HepG2 (cell line): ENCODE measurements around the gene CNGA1. TPM values are rescaled to one million over a fixed set of nuclear protein-coding genes. Genes with fewer than 3 reads are reported as not detected.

Experiments
- ATAC-seq: fragments of 200-7000 bp; cut with Tn5 transposase; 3 replicates; pipeline ENCODE4 v1.9.1; 2020; ENCODE audit warnings: mild to moderate bottlenecking, moderate library complexity
- BruUV-seq: library from RNA; stranded (reverse); fragments of 400-500 nt; replicated peaks from 2 replicates; lab custom pipeline; 2021; lab: Mats Ljungman, UMichigan
- CTCF ChIA-PET: fragments of 300-600 bp; formaldehyde crosslinking; extraction: SDS; loops from one replicate; lab custom pipeline; 2021; ENCODE audit warnings: low total read pairs, inconsistent platforms, low intra/inter-chr PET ratio; lab: Yijun Ruan, JAX
- POLR2A ChIA-PET: fragments of 350-600 bp; sonication (Branson Sonifier 250); formaldehyde crosslinking; loops from one replicate; lab custom pipeline; 2020; ENCODE audit warnings: antibody characterized with exemption, inconsistent platforms; lab: Yijun Ruan, JAX
- DNase-seq: peaks from one replicate; pipeline ENCODE4 v3.0.0-alpha.2; 2015; ENCODE audit warnings: low spot score
- FAIRE-seq: peaks from 3 replicates; lab custom pipeline; 2011; peaks lifted over from hg19 to GRCh38; lab: Jason Lieb, UNC
- H2AFZ ChIP-seq: one replicate; pipeline ENCODE4 v1.6.1; 2011; ENCODE audit warnings: low read length, inconsistent platforms
- H3K27ac ChIP-seq: fragments of 300-600 bp; 3 replicates; pipeline ENCODE4 v1.8.0; 2011; ENCODE audit warnings: mixed run types, mild to moderate bottlenecking, mixed read lengths, low read length, inconsistent platforms; ENCODE audit not compliant: insufficient read depth; ENCODE audit errors: extremely low read length
- H3K27me3 ChIP-seq, 2 experiments: fragments of 200-600 bp in 1 of 2; 2 replicates in 1 of 2; 3 replicates in 1 of 2; pipeline versions ENCODE4 v1.6.0 to v1.8.0; 2011; ENCODE audit warnings: low read length in 2 of 2, mild to moderate bottlenecking in 2 of 2, moderate library complexity in 2 of 2, inconsistent platforms in 1 of 2; ENCODE audit not compliant: insufficient read depth in 2 of 2, control insufficient read depth in 1 of 2
- H3K36me3 ChIP-seq, 2 experiments: fragments of 200-600 bp in 1 of 2; replicated peaks in 1 of 2; 2 replicates in 1 of 2; 3 replicates in 1 of 2; pipeline versions ENCODE4 v1.5.1 to v1.8.0; 2011; ENCODE audit warnings: low read length in 2 of 2, inconsistent platforms in 1 of 2; ENCODE audit not compliant: insufficient read depth in 2 of 2, control insufficient read depth in 1 of 2
- H3K4me1 ChIP-seq: 2 replicates; pipeline ENCODE4 v1.5.1; 2012; ENCODE audit warnings: low read length, inconsistent platforms; ENCODE audit not compliant: insufficient read depth
- H3K4me2 ChIP-seq: 2 replicates; pipeline ENCODE4 v1.6.0; 2011; ENCODE audit warnings: low read depth, low read length, inconsistent platforms
- H3K4me3 ChIP-seq, 3 experiments: fragments of 200-600 bp in 1 of 3; sonication (generic), shearing (Covaris generic) in 1 of 3; replicated peaks in 1 of 3; 2 replicates each; pipeline ENCODE4 v1.5.1; 2011 to 2016; ENCODE audit warnings: low read length in 3 of 3, inconsistent platforms in 2 of 3, low read depth in 2 of 3, mild to moderate bottlenecking in 2 of 3, control low read depth in 1 of 3, mixed read lengths in 1 of 3; ENCODE audit not compliant: insufficient read depth in 1 of 3
- H3K79me2 ChIP-seq: one replicate; pipeline ENCODE4 v1.6.1; 2011; ENCODE audit warnings: low read length, inconsistent platforms; ENCODE audit not compliant: insufficient read depth
- H3K9ac ChIP-seq: 2 replicates; pipeline ENCODE4 v1.6.0; 2011; ENCODE audit warnings: mild to moderate bottlenecking, low read depth, low read length, inconsistent platforms; ENCODE audit not compliant: insufficient read depth
- H3K9me3 ChIP-seq: 2 replicates; pipeline ENCODE4 v1.5.1; 2012; ENCODE audit warnings: mild to moderate bottlenecking, low read length
- H4K20me1 ChIP-seq: 2 replicates; pipeline ENCODE4 v1.6.0; 2011; ENCODE audit warnings: inconsistent platforms, mild to moderate bottlenecking, low read length, moderate library complexity; ENCODE audit not compliant: insufficient read depth
- BRD4 ChIP-seq: sonication (generic); formaldehyde crosslinking; IDR thresholded peaks from 2 replicates; pipeline ENCODE4 v1.4.0; 2020; ENCODE audit warnings: missing genetic modification reagents
- CTCF ChIP-seq: sonication (generic); formaldehyde crosslinking; IDR thresholded peaks from 2 replicates; pipeline ENCODE4 v1.5.0; 2020; ENCODE audit warnings: mild to moderate bottlenecking, missing genetic modification reagents, moderate library complexity
- HNF4A ChIP-seq: sonication (generic); formaldehyde crosslinking; IDR thresholded peaks from 2 replicates; pipeline ENCODE4 v1.4.0; 2020; ENCODE audit warnings: missing genetic modification reagents
- MBD4 ChIP-seq: IDR thresholded peaks from 2 replicates; pipeline ENCODE4 v1.6.1; 2012; ENCODE audit warnings: low read length, inconsistent platforms, borderline replicate concordance
- NCOR1 ChIP-seq: fragments of 200-600 bp; sonication (generic); IDR thresholded peaks from 2 replicates; pipeline ENCODE4 v1.7.0; 2017; ENCODE audit warnings: antibody characterized with exemption, low read length, borderline replicate concordance
- PREB ChIP-seq: sonication (generic); formaldehyde crosslinking; IDR thresholded peaks from 2 replicates; pipeline ENCODE4 v1.4.0; 2020; ENCODE audit warnings: missing genetic modification reagents
- WGBS: methylation state at CpG from one replicate; pipeline ENCODE4 v1.1.6; 2017; ENCODE audit warnings: low lambda C conversion rate; 5-methylcytosine and 5-hydroxymethylcytosine counted together
- in situ Hi-C: cut with HindIII; loops from 2 replicates; pipeline ENCODE4 v1.10.0; 2017; ENCODE audit warnings: low pct_unique_long_range_greater_than_20kb; ENCODE audit not compliant: extremely low pct_ligation_motif_present
- intact Hi-C: fragments of 100-400 bp; cut with micrococcal nuclease; formaldehyde crosslinking; loops from one replicate; pipeline ENCODE4 v1.10.0; 2022; ENCODE audit not compliant: unreplicated experiment
- polyA plus RNA-seq, 8 experiments: library from polyadenylated mRNA; depleted of rRNA in 3 of 8; stranded (reverse) in 7 of 8; unstranded in 1 of 8; fragments of >200 nt; fragmentation: Illumina TruSeq in 4 of 8; extraction: Trizol in 4 of 8; gene quantifications; 2 replicates each; pipeline versions ENCODE4 v1.2.1 to v1.2.3, GENCODE V29; 2011 to 2016; ENCODE audit warnings: low read depth in 4 of 8, missing spikeins in 1 of 8, mixed read lengths in 1 of 8; ENCODE audit not compliant: insufficient read depth in 1 of 8
- total RNA-seq, 5 experiments: library from RNA; depleted of rRNA; stranded (reverse); fragments of >200 nt; fragmentation: Illumina TruSeq; extraction: Trizol; gene quantifications; 2 replicates each; pipeline ENCODE4 v1.2.3, GENCODE V29; 2016; ENCODE audit warnings: low read depth in 1 of 5

The CNGA1 gene
- total and polyA plus RNA-seq, 2 of the 13 experiments (the other 11 are each of a cell fraction or from before 2014, with no cell fraction given): 0.22 to 0.40 TPM

GRCh38 chr4:47933840-47934239 lies 82.6 kb downstream of the CNGA1 start (continued):
- TF ChIP-seq CTCF (CRISPR knock-in tag) (peak; percentile 61), BRD4 (no peak), PREB (CRISPR knock-in tag) (no peak)

- Histone ChIP-seq H3K79me2 (no peaks in the 10 kb centered on the region), H3K36me3 (no peaks in the 10 kb centered on the region), H2AFZ (no peak overlapping the region), H3K9me3 (no peaks in the 10 kb centered on the region), H4K20me1 (no peaks in the 10 kb centered on the region), H3K27ac (no peak overlapping the region), H3K27me3 (no peaks in the 10 kb centered on the region), H3K4me3 (no peak overlapping the region), H3K4me1 (peaks cover 8% of the 10 kb centered on the region), H3K4me2 (no peak overlapping the region), H3K9ac (no peak overlapping the region)
- TF ChIP-seq HNF4A (CRISPR knock-in tag) (0 out of 2 replicates have a peak, but pooled peaks have one; percentile 23), MBD4 (no peak), NCOR1 (0 out of 2 replicates have a peak, but pooled peaks have one; percentile 27)
- ChIA-PET POLR2A (interaction anchor here (0.6 kb wide), 1 partner anchor 113 kb away, joined by 3 read pairs; no protein-coding TSS in a partner anchor), CTCF (interaction anchor here (1.1 kb wide), 1 partner anchor 227 kb away, joined by 3 read pairs; no protein-coding TSS in a partner anchor)
- no peak for ATAC-seq
- in situ Hi-C loops (loop anchor here (5.0 kb wide), 1 partner anchor 244 kb away; no protein-coding TSS in a partner anchor), intact Hi-C loops (loop anchor here (5.0 kb wide), 1 partner anchor 369 kb away; no protein-coding TSS in a partner anchor)
- no peak for FAIRE-seq
- BruUV-seq: no TSS peak
- WGBS: 74% methylated on average over 2 of the region's 2 CpGs
- DNase-seq: no peak
Observed at GRCh38 chr4:47930971-47931804, 85.3 kb downstream of the CNGA1 start.
